Measurements from ENCODE around the gene ARHGEF1.

Gene ARHGEF1

DNA sequence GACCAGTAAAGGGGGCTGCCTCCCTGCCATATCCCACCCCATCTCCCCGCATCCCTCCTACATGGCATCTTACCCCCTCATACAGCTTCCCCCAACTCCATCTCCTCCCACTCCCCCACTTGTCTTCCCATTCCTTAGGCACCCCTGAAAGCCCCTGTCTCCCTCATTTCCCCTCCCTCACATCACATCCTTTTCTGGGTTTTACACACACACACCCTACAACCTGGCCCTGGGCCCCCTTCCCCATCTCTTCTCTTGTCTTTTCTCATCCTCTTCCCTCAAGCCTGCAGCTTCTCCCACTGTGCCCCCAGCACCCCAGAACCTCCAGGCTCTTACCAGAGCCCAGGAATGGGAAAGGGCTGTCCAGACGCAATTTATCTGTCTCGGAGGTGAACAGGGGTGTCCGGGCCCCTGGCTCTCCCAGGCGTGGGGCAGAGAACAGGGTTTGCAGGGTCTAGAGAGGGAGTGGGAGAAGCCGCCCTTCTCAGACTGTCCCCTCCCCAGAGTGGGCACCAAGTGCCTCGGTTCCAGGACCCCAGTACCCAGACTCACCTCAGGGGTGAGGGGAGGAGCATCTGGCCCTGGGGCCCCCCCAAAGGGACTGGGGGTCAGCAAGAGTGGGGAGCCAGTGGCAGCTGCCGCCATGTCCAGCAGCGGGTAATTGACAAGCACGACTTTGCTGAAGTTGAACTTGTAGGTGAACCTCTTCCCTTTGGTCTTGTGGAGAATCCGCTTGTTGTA, 25.9 kb downstream of the ARHGEF1 start:
- H3K4me1 ChIP-seq (ENCODE audit: insufficient read depth, insufficient read length) = peaks cover 10% of the 10 kb centered on the region
- TF ChIP-seq ZNF274 (IDR thresholded peaks at IDR 0.05; ENCODE audit: low read depth, low read length) (no peak), YY1 (IDR thresholded peaks at IDR 0.05; ENCODE audit: insufficient read depth, insufficient read length) (no peak), SUZ12 (IDR thresholded peaks at IDR 0.05; ENCODE audit: extremely low read depth, insufficient read depth, insufficient read length) (no peak)
- no peak for DNase-seq (ENCODE audit: low read depth, low spot score)
- no peak overlapping the region for H3K4me3 ChIP-seq (ENCODE audit: insufficient read length, low read depth)
- no peaks in the 10 kb centered on the region for H3K9me3 ChIP-seq (ENCODE audit: insufficient read depth, low read length)
- H3K9ac ChIP-seq (ENCODE audit: insufficient read length, low read depth) = no peak overlapping the region
- peaks cover 27% of the 10 kb centered on the region for H3K36me3 ChIP-seq (ENCODE audit: insufficient read depth, insufficient read length, low read length)
- H3K27me3 ChIP-seq (ENCODE audit: insufficient read depth, insufficient read length) = peaks cover 41% of the 10 kb centered on the region

DNA sequence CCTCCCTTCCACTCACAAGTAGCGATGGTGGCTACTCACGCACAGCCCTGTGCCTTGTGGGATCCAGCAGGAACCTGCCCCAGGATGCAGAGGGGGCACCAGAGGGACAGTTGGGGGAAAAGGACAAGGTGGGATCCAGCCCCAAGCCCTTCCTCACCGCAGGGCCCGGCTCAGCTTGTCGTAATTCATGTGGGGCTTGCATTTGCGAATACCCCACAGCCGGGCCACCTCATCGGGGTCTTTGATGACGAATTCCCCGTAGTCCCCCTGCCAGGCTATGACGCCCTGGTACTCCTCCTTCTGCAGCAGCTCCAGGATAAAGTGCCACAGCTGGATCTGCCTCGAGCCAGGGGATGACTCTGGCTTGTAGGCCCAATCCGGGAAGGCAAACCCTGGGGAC, 26.7 kb downstream of the ARHGEF1 start:
- TF ChIP-seq YY1 (IDR thresholded peaks at IDR 0.05; ENCODE audit: insufficient read depth, insufficient read length) (no peak), ZNF274 (IDR thresholded peaks at IDR 0.05; ENCODE audit: low read depth, low read length) (no peak), SUZ12 (IDR thresholded peaks at IDR 0.05; ENCODE audit: extremely low read depth, insufficient read depth, insufficient read length) (no peak)
- Histone ChIP-seq H3K36me3 (ENCODE audit: insufficient read depth, insufficient read length, low read length) (peaks cover 19% of the 10 kb centered on the region), H3K27me3 (ENCODE audit: insufficient read depth, insufficient read length) (peaks cover 48% of the 10 kb centered on the region), H3K4me3 (ENCODE audit: insufficient read length, low read depth) (no peak overlapping the region), H3K4me1 (ENCODE audit: insufficient read depth, insufficient read length) (peaks cover 10% of the 10 kb centered on the region), H3K9me3 (ENCODE audit: insufficient read depth, low read length) (no peaks in the 10 kb centered on the region), H3K9ac (ENCODE audit: insufficient read length, low read depth) (no peak overlapping the region)
- no peak for DNase-seq (ENCODE audit: low read depth, low spot score)

DNA sequence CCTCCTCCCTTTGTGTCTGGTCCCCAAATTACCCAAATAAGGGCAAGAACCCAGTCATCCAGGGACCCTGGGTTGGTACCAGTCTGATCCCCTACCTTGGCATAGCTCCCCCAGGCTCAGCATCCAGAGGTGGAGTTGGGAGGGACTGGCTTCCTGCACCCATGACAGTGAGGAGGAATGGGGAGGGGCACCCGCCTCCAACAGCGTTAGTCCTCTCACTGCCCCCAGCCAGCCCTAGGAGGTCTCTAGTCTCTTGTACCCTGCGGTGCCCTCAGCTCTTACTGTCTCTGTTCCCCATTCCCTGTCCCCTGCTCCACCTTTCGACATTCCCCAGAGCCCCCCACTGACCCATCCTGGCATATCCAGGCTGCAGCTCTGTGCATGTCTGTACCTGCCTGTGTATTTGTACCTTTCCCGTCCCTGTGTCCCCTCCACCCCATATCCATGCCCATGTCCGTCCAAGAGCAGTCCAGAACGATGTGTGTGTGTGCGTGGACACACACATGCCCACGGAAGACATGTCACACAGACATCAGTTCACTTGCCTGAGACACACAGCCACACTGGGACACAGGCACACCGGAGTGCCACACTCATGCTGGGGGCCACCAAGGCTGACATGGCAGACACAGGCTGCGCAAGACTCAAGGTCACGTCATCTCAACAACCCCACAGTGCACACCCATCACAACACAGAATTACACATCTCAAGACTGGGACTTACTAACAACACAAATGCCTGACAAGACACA, 27.4 kb downstream of the ARHGEF1 start:
- no peak for DNase-seq (ENCODE audit: low read depth, low spot score)
- H3K4me3 ChIP-seq (ENCODE audit: insufficient read length, low read depth) = no peak overlapping the region
- no peak for TF ChIP-seq SUZ12 (IDR thresholded peaks at IDR 0.05; ENCODE audit: extremely low read depth, insufficient read depth, insufficient read length)
- no peak for TF ChIP-seq ZNF274 (IDR thresholded peaks at IDR 0.05; ENCODE audit: low read depth, low read length)
- no peak for TF ChIP-seq YY1 (IDR thresholded peaks at IDR 0.05; ENCODE audit: insufficient read depth, insufficient read length)
- peak overlapping the region; percentile 21 for H3K9ac ChIP-seq (ENCODE audit: insufficient read length, low read depth)
- peaks cover 55% of the 10 kb centered on the region for H3K27me3 ChIP-seq (ENCODE audit: insufficient read depth, insufficient read length)
- H3K9me3 ChIP-seq (ENCODE audit: insufficient read depth, low read length) = no peaks in the 10 kb centered on the region
- peaks cover 12% of the 10 kb centered on the region for H3K36me3 ChIP-seq (ENCODE audit: insufficient read depth, insufficient read length, low read length)
- peaks cover 10% of the 10 kb centered on the region for H3K4me1 ChIP-seq (ENCODE audit: insufficient read depth, insufficient read length)

DNA sequence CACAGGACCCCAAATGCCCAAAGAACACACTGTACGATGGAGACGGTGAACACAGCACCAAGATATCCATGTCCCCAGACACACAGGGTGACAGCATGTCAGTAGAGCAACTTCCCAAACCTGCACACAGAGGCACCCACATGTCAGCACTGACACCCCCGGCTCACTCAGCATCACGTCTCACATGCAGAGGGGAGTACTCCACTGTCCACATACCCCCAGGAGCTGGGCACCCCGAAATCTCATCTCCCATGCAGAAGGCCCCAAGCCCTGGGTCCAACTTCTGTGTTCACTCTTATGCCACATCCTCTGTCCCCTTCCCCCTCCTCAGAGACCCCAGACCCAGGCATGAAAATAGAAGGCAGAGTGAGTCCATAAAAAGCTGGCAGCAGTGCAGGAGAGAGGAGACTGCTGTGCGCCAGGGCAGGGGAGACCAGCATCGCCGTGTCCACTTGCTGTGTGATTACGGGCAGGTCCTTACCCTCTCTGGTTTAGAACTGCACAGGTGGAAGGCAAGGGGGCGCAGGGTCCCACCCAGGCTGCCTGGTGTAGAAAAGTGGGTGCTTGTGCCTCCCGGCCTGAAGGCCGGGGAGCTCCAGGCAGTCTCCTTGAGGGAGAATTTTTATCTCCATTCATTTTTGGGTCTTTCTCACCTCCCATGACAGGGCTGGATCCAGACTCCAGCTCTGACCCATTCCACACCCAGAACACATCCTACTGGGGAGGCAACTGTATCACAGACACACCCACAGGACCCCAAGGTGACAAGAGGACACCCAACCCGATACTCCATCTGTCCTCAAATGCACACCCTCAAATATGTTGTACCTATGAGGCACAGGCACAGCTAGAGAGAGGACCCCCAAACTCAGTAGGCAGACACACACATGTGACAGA, 28.3 kb downstream of the ARHGEF1 start:
- Histone ChIP-seq H3K4me1 (ENCODE audit: insufficient read depth, insufficient read length) (peaks cover 8% of the 10 kb centered on the region), H3K4me3 (ENCODE audit: insufficient read length, low read depth) (no peak overlapping the region), H3K36me3 (ENCODE audit: insufficient read depth, insufficient read length, low read length) (peaks cover 4% of the 10 kb centered on the region), H3K27me3 (ENCODE audit: insufficient read depth, insufficient read length) (peaks cover 63% of the 10 kb centered on the region), H3K9ac (ENCODE audit: insufficient read length, low read depth) (no peak overlapping the region), H3K9me3 (ENCODE audit: insufficient read depth, low read length) (no peaks in the 10 kb centered on the region)
- TF ChIP-seq ZNF274 (IDR thresholded peaks at IDR 0.05; ENCODE audit: low read depth, low read length) (no peak), SUZ12 (IDR thresholded peaks at IDR 0.05; ENCODE audit: extremely low read depth, insufficient read depth, insufficient read length) (peak; percentile 5)
- no peak for DNase-seq (ENCODE audit: low read depth, low spot score)

DNA sequence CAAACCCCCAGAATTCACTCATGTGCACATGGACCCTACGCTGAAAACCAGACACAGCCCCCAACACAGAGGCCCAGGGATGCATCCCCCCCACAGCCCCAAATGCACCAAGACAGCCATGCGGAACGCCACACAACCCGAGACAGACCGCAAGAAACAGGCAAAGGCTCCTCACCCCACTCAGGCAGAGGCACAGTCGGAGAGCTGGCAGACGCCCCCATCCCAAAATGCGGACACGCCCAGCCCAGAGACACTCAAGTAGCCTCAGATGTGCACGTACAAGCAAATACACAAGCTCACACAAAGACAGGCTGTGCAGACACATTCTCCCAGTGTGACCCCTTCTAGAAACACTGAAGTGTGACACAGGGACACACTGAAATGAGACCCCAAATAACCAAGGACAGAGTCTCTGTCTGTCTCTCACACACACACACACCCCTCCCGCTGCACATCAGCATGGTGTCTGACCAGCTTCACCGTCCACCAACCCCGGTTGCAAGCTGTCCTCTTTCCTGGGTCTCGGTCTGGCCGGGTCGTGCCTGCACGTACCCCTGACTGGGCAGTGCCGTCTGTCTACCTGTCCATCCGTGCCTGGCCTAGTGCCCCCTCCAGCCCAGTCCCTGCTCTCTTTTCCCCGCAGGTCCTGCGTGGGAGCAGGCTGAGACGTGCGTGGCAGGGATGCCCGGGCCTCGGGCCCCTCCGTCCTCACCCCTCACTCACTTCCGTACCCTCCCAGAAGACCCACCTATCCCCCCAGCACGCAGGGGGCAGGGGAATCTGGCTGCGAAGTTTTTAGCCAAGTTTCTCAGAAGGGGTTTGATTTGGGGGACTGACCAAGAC, 29.1 kb downstream of the ARHGEF1 start:
- H3K27me3 ChIP-seq (ENCODE audit: insufficient read depth, insufficient read length) = peaks cover 71% of the 10 kb centered on the region

DNA sequence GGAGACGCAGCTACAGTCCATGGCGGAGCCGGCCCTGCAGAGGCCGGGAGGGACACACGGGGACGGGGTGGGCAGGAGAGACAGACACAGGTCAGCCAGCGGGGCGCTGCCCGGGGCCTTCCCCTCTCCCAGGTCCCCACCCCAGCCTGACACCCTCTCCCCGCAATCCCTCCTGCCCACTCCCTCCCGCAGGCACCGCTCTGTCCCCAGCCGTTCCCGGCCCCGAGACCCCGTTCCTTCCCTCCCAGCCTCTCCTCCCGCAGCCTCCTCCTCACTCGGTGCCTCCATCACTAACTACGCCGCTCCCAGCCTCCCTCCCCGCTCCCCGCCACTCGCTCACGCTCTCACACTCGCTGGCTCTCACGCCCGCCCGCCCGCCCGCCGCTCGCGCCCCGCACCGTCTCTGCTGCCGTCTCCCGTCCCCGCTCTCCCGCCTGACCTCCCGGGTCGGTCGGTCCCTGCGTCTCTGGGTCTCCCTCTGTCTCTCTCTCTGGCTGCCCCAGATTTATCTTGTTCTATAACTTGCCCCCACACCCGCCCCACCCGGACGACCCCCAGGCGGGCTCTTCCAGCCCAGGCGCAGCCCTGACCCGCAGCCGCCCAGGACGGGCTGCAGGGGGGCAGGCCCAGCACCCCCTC, 30.0 kb downstream of the ARHGEF1 start:
- H3K9ac ChIP-seq (ENCODE audit: insufficient read length, low read depth) = peak overlapping the region; percentile 50
- peaks cover 75% of the 10 kb centered on the region for H3K27me3 ChIP-seq (ENCODE audit: insufficient read depth, insufficient read length)
- peaks cover 8% of the 10 kb centered on the region for H3K4me1 ChIP-seq (ENCODE audit: insufficient read depth, insufficient read length)
- H3K36me3 ChIP-seq (ENCODE audit: insufficient read depth, insufficient read length, low read length) = no peaks in the 10 kb centered on the region
- TF ChIP-seq SUZ12 (IDR thresholded peaks at IDR 0.05; ENCODE audit: extremely low read depth, insufficient read depth, insufficient read length) (peak; percentile 8), YY1 (IDR thresholded peaks at IDR 0.05; ENCODE audit: insufficient read depth, insufficient read length) (no peak), ZNF274 (IDR thresholded peaks at IDR 0.05; ENCODE audit: low read depth, low read length) (no peak)
- H3K4me3 ChIP-seq (ENCODE audit: insufficient read length, low read depth) = peak overlapping the region; percentile 39
- H3K9me3 ChIP-seq (ENCODE audit: insufficient read depth, low read length) = no peaks in the 10 kb centered on the region
- DNase-seq (ENCODE audit: low read depth, low spot score) = no peak

More for the DNA sequence above, 29.1 kb downstream of the ARHGEF1 start:
- peaks cover 8% of the 10 kb centered on the region for H3K4me1 ChIP-seq (ENCODE audit: insufficient read depth, insufficient read length)
- peak overlapping the region; percentile 42 for H3K9ac ChIP-seq (ENCODE audit: insufficient read length, low read depth)
- no peak for DNase-seq (ENCODE audit: low read depth, low spot score)
- H3K36me3 ChIP-seq (ENCODE audit: insufficient read depth, insufficient read length, low read length) = peaks cover under 1% of the 10 kb centered on the region
- no peaks in the 10 kb centered on the region for H3K9me3 ChIP-seq (ENCODE audit: insufficient read depth, low read length)
- TF ChIP-seq SUZ12 (IDR thresholded peaks at IDR 0.05; ENCODE audit: extremely low read depth, insufficient read depth, insufficient read length) (no peak), ZNF274 (IDR thresholded peaks at IDR 0.05; ENCODE audit: low read depth, low read length) (no peak), YY1 (IDR thresholded peaks at IDR 0.05; ENCODE audit: insufficient read depth, insufficient read length) (no peak)
- H3K4me3 ChIP-seq (ENCODE audit: insufficient read length, low read depth) = no peak overlapping the region
